Endothelial cell of umbilical vein (primary cell): ENCODE measurements around the gene TSHB. TPM values are rescaled to one million over a fixed set of nuclear protein-coding genes. Genes with fewer than 3 reads are reported as not detected.

Experiments
- BruUV-seq: library from RNA; stranded (reverse); fragments of 400-500 nt; replicated peaks from 2 replicates; lab custom pipeline; 2021; lab: Mats Ljungman, UMichigan
- CTCF ChIA-PET: fragments of 300-600, 350-600 bp; sonication (Branson Sonifier 250); formaldehyde crosslinking; loops from one replicate; lab custom pipeline; 2021; ENCODE audit warnings: antibody characterized with exemption, inconsistent platforms; lab: Charles Lee
- POLR2A ChIA-PET: fragments of 300-600, 350-600 bp; sonication (Branson Sonifier 250); formaldehyde crosslinking; loops from one replicate; lab custom pipeline; 2021; ENCODE audit warnings: antibody characterized with exemption, inconsistent platforms; lab: Charles Lee
- DNase-seq: peaks from one replicate; pipeline ENCODE4 v3.0.0-alpha.2; 2011; ENCODE audit warnings: low read depth, low spot score
- FAIRE-seq: peaks from 2 replicates; lab custom pipeline; 2011; peaks lifted over from hg19 to GRCh38; lab: Jason Lieb, UNC
- H2AFZ ChIP-seq: 2 replicates; pipeline ENCODE4 v1.6.0; 2012; ENCODE audit warnings: low read depth, low read length, control low read depth, inconsistent platforms
- H3K27ac ChIP-seq: 2 replicates; pipeline ENCODE4 v1.5.1; 2011; ENCODE audit warnings: low read depth, mild to moderate bottlenecking, control low read depth, low read length, moderate library complexity; ENCODE audit not compliant: insufficient read depth
- H3K27me3 ChIP-seq, 2 experiments: 2 replicates each; pipeline versions ENCODE4 v1.6.0 to v1.6.1; 2011; ENCODE audit warnings: low read length in 2 of 2, mixed read lengths in 1 of 2; ENCODE audit not compliant: control insufficient read depth in 2 of 2, insufficient read depth in 2 of 2
- H3K36me3 ChIP-seq, 2 experiments: 2 replicates in 1 of 2; 3 replicates in 1 of 2; pipeline ENCODE4 v1.5.1; 2011; ENCODE audit warnings: low read length in 2 of 2, mild to moderate bottlenecking in 1 of 2, moderate library complexity in 1 of 2; ENCODE audit not compliant: control insufficient read depth in 2 of 2, insufficient read depth in 2 of 2; ENCODE audit errors: extremely low read depth in 1 of 2
- H3K4me1 ChIP-seq: 3 replicates; pipeline ENCODE4 v1.5.1; 2011; ENCODE audit warnings: mild to moderate bottlenecking, low read length; ENCODE audit not compliant: control insufficient read depth, insufficient read depth; ENCODE audit errors: extremely low read depth
- H3K4me2 ChIP-seq: 2 replicates; pipeline ENCODE4 v1.6.1; 2011; ENCODE audit warnings: low read length, control low read depth, mixed read lengths; ENCODE audit not compliant: insufficient read depth
- H3K4me3 ChIP-seq, 3 experiments: fragments of 200-600 bp in 1 of 3; sonication (generic), shearing (Covaris generic) in 1 of 3; replicated peaks in 1 of 3; 2 replicates each; pipeline ENCODE4 v1.5.1; 2011 to 2016; ENCODE audit warnings: control low read depth in 3 of 3, low read length in 3 of 3, mild to moderate bottlenecking in 2 of 3, inconsistent platforms in 1 of 3, low read depth in 1 of 3, moderate library complexity in 1 of 3; ENCODE audit not compliant: insufficient read depth in 1 of 3
- H3K79me2 ChIP-seq: 2 replicates; pipeline ENCODE4 v1.6.0; 2012; ENCODE audit warnings: low read length, inconsistent platforms; ENCODE audit not compliant: control insufficient read depth, insufficient read depth
- H3K9ac ChIP-seq: replicated peaks from 2 replicates; pipeline ENCODE3; 2011; ENCODE audit warnings: low read length, control low read depth; ENCODE audit not compliant: insufficient read depth; ENCODE audit errors: extremely low read depth
- H3K9me1 ChIP-seq: replicated peaks from 3 replicates; pipeline ENCODE4 v1.6.0; 2011; ENCODE audit warnings: mild to moderate bottlenecking, low read length; ENCODE audit not compliant: control insufficient read depth, insufficient read depth; ENCODE audit errors: extremely low read depth
- H3K9me3 ChIP-seq: replicated peaks from 2 replicates; pipeline ENCODE4 v1.5.1; 2012; ENCODE audit warnings: low read length, inconsistent platforms; ENCODE audit not compliant: control insufficient read depth, insufficient read depth
- H4K20me1 ChIP-seq: replicated peaks from 2 replicates; pipeline ENCODE3; 2011; ENCODE audit warnings: mild to moderate bottlenecking, low read length; ENCODE audit not compliant: control insufficient read depth, insufficient read depth; ENCODE audit errors: extremely low read depth
- CTCF ChIP-seq, 2 donors: IDR thresholded peaks; 1 replicate in 1 of 2; 2 replicates in 1 of 2; pipeline ENCODE4 v1.5.1; 2011; ENCODE audit warnings: low read length in 2 of 2, mild to moderate bottlenecking in 2 of 2, moderate library complexity in 2 of 2, control low read depth in 1 of 2, inconsistent platforms in 1 of 2, low read depth in 1 of 2; ENCODE audit not compliant: insufficient read depth in 1 of 2; ENCODE audit errors: extremely low read depth in 1 of 2
- EZH2 ChIP-seq: IDR thresholded peaks from 2 replicates; pipeline ENCODE4 v1.6.1; 2012; ENCODE audit warnings: borderline replicate concordance, low read depth, mild to moderate bottlenecking, moderate library complexity, low read length, inconsistent platforms; ENCODE audit not compliant: severe bottlenecking
- FOS ChIP-seq: IDR thresholded peaks from 2 replicates; pipeline ENCODE4 v1.6.1; 2011; ENCODE audit warnings: mild to moderate bottlenecking, low read length, moderate library complexity, borderline replicate concordance; ENCODE audit not compliant: insufficient read depth
- GATA2 ChIP-seq: IDR thresholded peaks from 2 replicates; pipeline ENCODE4 v1.7.0; 2011; ENCODE audit warnings: low read depth, mild to moderate bottlenecking, moderate library complexity, mixed read lengths, low read length; ENCODE audit not compliant: insufficient read length, insufficient read depth
- JUN ChIP-seq: IDR thresholded peaks from 2 replicates; pipeline ENCODE4 v1.6.1; 2011; ENCODE audit warnings: borderline replicate concordance, low read depth; ENCODE audit not compliant: insufficient read length, insufficient read depth
- MAX ChIP-seq: IDR thresholded peaks from 2 replicates; pipeline ENCODE4 v1.6.1; 2011; ENCODE audit not compliant: insufficient read depth, insufficient read length
- MYC ChIP-seq: IDR thresholded peaks from one replicate; pipeline ENCODE4 v1.6.1; 2011; ENCODE audit warnings: mild to moderate bottlenecking, low read depth, low read length
- POLR2A ChIP-seq: IDR thresholded peaks from 2 replicates; pipeline ENCODE4 v1.6.1; 2012; ENCODE audit warnings: low read depth, mild to moderate bottlenecking, control low read depth, low read length
- POLR2AphosphoS5 ChIP-seq: IDR thresholded peaks from 2 replicates; pipeline ENCODE4 v1.6.1; 2012; ENCODE audit warnings: low read depth, mild to moderate bottlenecking, control low read depth, low read length, moderate library complexity; ENCODE audit not compliant: insufficient read depth
- dilution Hi-C: fragments of 300-500 bp; cut with MboI; formaldehyde crosslinking; loops from one replicate; pipeline ENCODE4 v1.15.0; 2019; ENCODE audit warnings: low sequenced_read_pairs; ENCODE audit not compliant: extremely low pct_ligation_motif_present
- intact Hi-C: fragments of 100-400 bp; cut with micrococcal nuclease; formaldehyde crosslinking; loops from one replicate; pipeline ENCODE4 v1.10.0; 2022
- polyA plus RNA-seq, 4 experiments: library from polyadenylated mRNA; depleted of rRNA in 3 of 4; stranded (reverse) in 3 of 4; unstranded in 1 of 4; fragments of >200 nt; gene quantifications; 2 replicates each; pipeline versions ENCODE4 v1.2.1 to v1.2.3, GENCODE V29; 2011 to 2012; ENCODE audit warnings: missing spikeins in 1 of 4
- total RNA-seq: library from RNA; stranded (reverse); gene quantifications from 2 replicates; pipeline ENCODE4 v1.2.3, GENCODE V29; 2021

TSHB gene
- total and polyA plus RNA-seq, 2 donors (not counting 3 experiments of a cell fraction or from before 2014, with no cell fraction given): not detected

GRCh38 chr1:115077286-115077983 is 47.8 kb downstream of the TSHB start:
- Histone ChIP-seq H3K9me3 (no peaks in the 10 kb centered on the region), H3K9ac (no peak overlapping the region), H3K79me2 (no peaks in the 10 kb centered on the region), H4K20me1 (no peaks in the 10 kb centered on the region), H3K4me3 (no peak overlapping the region), H3K36me3 (no peaks in the 10 kb centered on the region), H3K9me1 (no peaks in the 10 kb centered on the region), H3K27ac (no peak overlapping the region), H3K4me2 (no peak overlapping the region), H3K27me3 (peaks cover 7 to 8% of the 10 kb centered on the region in 2 experiments), H2AFZ (no peak overlapping the region), H3K4me1 (no peaks in the 10 kb centered on the region)
- ChIA-PET POLR2A (no interaction called here), CTCF (interaction anchor here (1.2 to 3.0 kb wide), 3 partner anchors 10 to 36 kb away, joined by 3 to 10 read pairs (median 3); no protein-coding TSS in a partner anchor)
- intact Hi-C loops: no loop called here
- dilution Hi-C loops: no loop called here
- FAIRE-seq: no peak
- DNase-seq: no peak
- no peak for TF ChIP-seq CTCF (IDR thresholded peaks at IDR 0.05; ENCODE audit: extremely low read depth in 1 of 2, insufficient read depth in 1 of 2, low read depth in 1 of 2, low read length in 2 of 2)
- no peak for TF ChIP-seq FOS
- TF ChIP-seq MYC: no peak
- no peak for TF ChIP-seq EZH2
- no peak for TF ChIP-seq JUN
- TF ChIP-seq GATA2: no peak
- TF ChIP-seq POLR2AphosphoS5: no peak
- no peak for TF ChIP-seq MAX
- TF ChIP-seq POLR2A: no peak
- no TSS peak for BruUV-seq
